Esophagus squamous epithelium (tissue), 4 donors: ENCODE results near the gene FAM114A1.

Source experiments
- CTCF ChIP-seq, 6 experiments: fragments of 450-650 bp in 4 of 6; fragments of 200-600 bp in 2 of 6; sonication (generic) in 2 of 6; IDR thresholded peaks; one replicate each; pipeline ENCODE4 v1.5.1; 2016 to 2019; ENCODE audit warnings: antibody characterized with exemption in 6 of 6, mild to moderate bottlenecking in 4 of 6, moderate library complexity in 4 of 6
- POLR2A ChIP-seq, 4 donors: fragments of 450-650 bp; IDR thresholded peaks; one replicate each; pipeline ENCODE4 v1.6.1; 2017; ENCODE audit warnings: antibody characterized with exemption in 4 of 4, mild to moderate bottlenecking in 4 of 4, moderate library complexity in 3 of 4

GRCh38 chr4:38921151-38921550, 53.5 kb downstream of the FAM114A1 start:
- no peak for TF ChIP-seq CTCF (IDR thresholded peaks at IDR 0.05)
- no peak for TF ChIP-seq POLR2A (IDR thresholded peaks at IDR 0.05)
